CD4-positive, CD25-positive, alpha-beta regulatory T cell (primary cell): ENCODE data around the gene RECQL5. TPM values are rescaled to one million over a fixed set of nuclear protein-coding genes. Genes with fewer than 3 reads are reported as not detected.

Source experiments
- ATAC-seq, 2 donors: fragments of 150-1000 bp; cut with Tn5 transposase; one replicate each; pipeline ENCODE4 v1.10.0; 2021; ENCODE audit warnings: low read depth in 2 of 2, moderate number of reproducible peaks in 2 of 2, moderate library complexity in 1 of 2
- DNase-seq, 3 donors: peaks; one replicate each; pipeline versions ENCODE4 v3.0.0 to v3.0.0-alpha.2; 2012 to 2022; ENCODE audit warnings: mixed read lengths in 1 of 3
- H3K27ac ChIP-seq: one replicate; pipeline ENCODE4 v1.7.0; 2013; ENCODE audit warnings: mild to moderate bottlenecking, low read length; ENCODE audit not compliant: insufficient read depth, poor library complexity, severe bottlenecking
- H3K27me3 ChIP-seq: one replicate; pipeline ENCODE4 v1.7.0; 2013; ENCODE audit warnings: low read length; ENCODE audit not compliant: control insufficient read depth, insufficient read depth
- H3K36me3 ChIP-seq: one replicate; pipeline ENCODE4 v1.7.0; 2013; ENCODE audit warnings: mild to moderate bottlenecking, low read length, moderate library complexity; ENCODE audit not compliant: control insufficient read depth, insufficient read depth
- H3K4me1 ChIP-seq: 2 replicates; pipeline ENCODE4 v1.7.0; 2013; ENCODE audit warnings: mild to moderate bottlenecking, low read length; ENCODE audit not compliant: insufficient read depth, control insufficient read depth, poor library complexity, severe bottlenecking
- H3K4me3 ChIP-seq: one replicate; pipeline ENCODE4 v1.7.0; 2013; ENCODE audit warnings: low read depth, mild to moderate bottlenecking, low read length, moderate library complexity
- H3K9me3 ChIP-seq, 2 experiments: 1 replicate in 1 of 2; 2 replicates in 1 of 2; pipeline ENCODE4 v1.7.0; 2013; ENCODE audit warnings: low read length in 2 of 2, mild to moderate bottlenecking in 1 of 2, moderate library complexity in 1 of 2; ENCODE audit not compliant: control insufficient read depth in 2 of 2
- H3K27ac Mint-ChIP-seq, 3 donors: one replicate each; pipeline ENCODE4 v1.8.0; 2020 to 2022; ENCODE audit warnings: mild to moderate bottlenecking in 3 of 3, mixed read lengths in 3 of 3, moderate library complexity in 2 of 3
- H3K27me3 Mint-ChIP-seq: one replicate; pipeline ENCODE4 v1.8.0; 2022; ENCODE audit warnings: mild to moderate bottlenecking, mixed read lengths
- H3K36me3 Mint-ChIP-seq: one replicate; pipeline ENCODE4 v1.8.0; 2020; ENCODE audit warnings: mixed read lengths
- H3K4me1 Mint-ChIP-seq, 4 donors: one replicate each; pipeline ENCODE4 v1.8.0; 2020 to 2022; ENCODE audit warnings: mixed read lengths in 4 of 4, mild to moderate bottlenecking in 1 of 4
- H3K4me3 Mint-ChIP-seq, 4 donors: one replicate each; pipeline ENCODE4 v1.8.0; 2020 to 2022; ENCODE audit warnings: mild to moderate bottlenecking in 4 of 4, mixed read lengths in 4 of 4, moderate library complexity in 3 of 4
- H3K9me3 Mint-ChIP-seq, 7 donors: one replicate each; pipeline ENCODE4 v1.8.0; 2020 to 2022; ENCODE audit warnings: mixed read lengths in 7 of 7, mild to moderate bottlenecking in 3 of 7, moderate library complexity in 2 of 7
- polyA plus RNA-seq, 4 donors: library from polyadenylated mRNA; unstranded; fragments of 300-500 nt; fragmentation: Illumina TruSeq; gene quantifications; one replicate each; pipeline ENCODE4 v1.2.3, GENCODE V29; 2021
- total RNA-seq: library from RNA; stranded (reverse); gene quantifications from one replicate; pipeline ENCODE4 v1.2.3, GENCODE V29; 2022

Gene RECQL5
- total and polyA plus RNA-seq, 5 donors from 2014 or later = 8.7 to 25.5 (median 13.2) TPM

- no peak for DNase-seq
- no peak for ATAC-seq
- Mint-ChIP-seq H3K27ac (no peak overlapping the region), H3K36me3 (no peaks in the 10 kb centered on the region), H3K9me3 (no peaks in the 10 kb centered on the region), H3K4me3 (no peak overlapping the region), H3K27me3 (no peaks in the 10 kb centered on the region), H3K4me1 (peaks cover 0 to 2% (median 0%) of the 10 kb centered on the region in 4 donors)
- no peak overlapping the region for H3K27ac ChIP-seq
- no peaks in the 10 kb centered on the region for H3K36me3 ChIP-seq
- H3K9me3 ChIP-seq = no peaks in the 10 kb centered on the region
- H3K4me3 ChIP-seq = no peak overlapping the region
- H3K27me3 ChIP-seq = no peaks in the 10 kb centered on the region
- no peaks in the 10 kb centered on the region for H3K4me1 ChIP-seq
Measured at GRCh38 chr17:75610103-75610984, 56.6 kb downstream of the RECQL5 start.

DNA sequence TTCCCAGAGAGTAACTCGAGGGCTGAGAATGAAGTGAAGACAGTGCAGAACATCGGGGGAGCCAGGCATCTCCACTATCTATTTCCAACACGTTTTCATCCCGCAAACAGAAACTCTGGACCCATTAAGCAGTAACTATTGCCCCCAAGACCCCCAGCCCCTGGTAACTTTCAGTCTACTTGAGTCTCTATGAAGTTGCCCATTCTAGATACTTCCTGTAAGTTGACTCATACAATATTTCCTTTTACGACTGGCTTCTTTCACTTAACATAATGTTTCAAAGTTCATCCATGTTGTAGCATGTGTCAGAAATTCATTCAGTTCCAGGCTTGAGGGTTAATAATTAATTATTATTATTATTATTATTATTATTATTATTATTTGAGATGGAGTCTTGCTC, 59.9 kb downstream of the RECQL5 start:
- Histone ChIP-seq H3K4me3 (no peak overlapping the region), H3K9me3 (no peaks in the 10 kb centered on the region), H3K27ac (no peak overlapping the region), H3K36me3 (no peaks in the 10 kb centered on the region), H3K27me3 (no peaks in the 10 kb centered on the region), H3K4me1 (no peaks in the 10 kb centered on the region)
- H3K4me1 Mint-ChIP-seq = peaks cover 0 to 4% (median 0%) of the 10 kb centered on the region in 4 donors
- no peaks in the 10 kb centered on the region for H3K27me3 Mint-ChIP-seq
- H3K9me3 Mint-ChIP-seq = no peaks in the 10 kb centered on the region
- no peak overlapping the region for H3K4me3 Mint-ChIP-seq
- ATAC-seq = no peak
- no peak overlapping the region for H3K27ac Mint-ChIP-seq
- H3K36me3 Mint-ChIP-seq = no peaks in the 10 kb centered on the region
- DNase-seq = no peak

GRCh38 chr17:75605790-75606189, 61.2 kb downstream of the RECQL5 start:
- no peak for DNase-seq
- no peaks in the 10 kb centered on the region for H3K4me1 ChIP-seq
- H3K36me3 ChIP-seq = no peaks in the 10 kb centered on the region
- H3K27me3 ChIP-seq = no peaks in the 10 kb centered on the region
- Mint-ChIP-seq H3K4me3 (no peak overlapping the region), H3K27ac (peak overlapping the region in 1 of 3 donors; percentile 5), H3K4me1 (peaks cover 0 to 7% (median 0%) of the 10 kb centered on the region in 4 donors), H3K27me3 (no peaks in the 10 kb centered on the region), H3K36me3 (no peaks in the 10 kb centered on the region), H3K9me3 (no peaks in the 10 kb centered on the region)
- H3K4me3 ChIP-seq = no peak overlapping the region
- ATAC-seq = no peak
- no peaks in the 10 kb centered on the region for H3K9me3 ChIP-seq
- no peak overlapping the region for H3K27ac ChIP-seq

- Histone ChIP-seq H3K27ac (no peak overlapping the region), H3K36me3 (no peaks in the 10 kb centered on the region), H3K27me3 (no peaks in the 10 kb centered on the region), H3K4me3 (no peak overlapping the region), H3K9me3 (no peaks in the 10 kb centered on the region), H3K4me1 (no peaks in the 10 kb centered on the region)
- Mint-ChIP-seq H3K4me1 (peaks cover 0 to 7% (median 0%) of the 10 kb centered on the region in 4 donors), H3K27ac (no peak overlapping the region), H3K4me3 (no peak overlapping the region), H3K27me3 (no peaks in the 10 kb centered on the region), H3K36me3 (no peaks in the 10 kb centered on the region), H3K9me3 (no peaks in the 10 kb centered on the region)
- ATAC-seq = no peak
- DNase-seq = no peak
Measured at GRCh38 chr17:75604034-75604695, 62.8 kb downstream of the RECQL5 start.

DNA sequence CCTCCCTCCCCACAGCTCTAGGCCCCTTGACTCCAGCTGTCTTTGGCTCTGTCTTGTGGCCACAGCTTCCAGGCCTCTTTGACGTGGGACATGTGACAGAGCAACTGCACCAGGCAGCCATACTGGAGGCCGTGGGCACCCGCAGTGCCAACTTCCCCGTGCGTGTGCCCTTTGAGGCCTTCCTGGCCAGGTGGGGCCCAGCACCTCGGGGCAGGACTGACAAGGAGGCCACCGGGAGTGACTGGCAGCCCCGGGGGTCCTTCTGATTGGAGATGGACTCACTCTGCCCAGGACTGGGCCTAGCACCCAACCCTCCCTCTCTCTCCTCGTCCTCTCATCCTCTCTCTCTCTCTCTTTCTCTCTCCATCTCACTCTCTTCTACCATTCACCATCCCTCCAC, 63.8 kb downstream of the RECQL5 start:
- Mint-ChIP-seq H3K4me3 (no peak overlapping the region), H3K27ac (no peak overlapping the region), H3K36me3 (no peaks in the 10 kb centered on the region), H3K9me3 (no peaks in the 10 kb centered on the region), H3K4me1 (peaks cover 0 to 7% (median 0%) of the 10 kb centered on the region in 4 donors), H3K27me3 (no peaks in the 10 kb centered on the region)
- no peaks in the 10 kb centered on the region for H3K36me3 ChIP-seq
- H3K27me3 ChIP-seq = no peaks in the 10 kb centered on the region
- DNase-seq = no peak
- no peak overlapping the region for H3K27ac ChIP-seq
- no peaks in the 10 kb centered on the region for H3K9me3 ChIP-seq
- no peak for ATAC-seq
- H3K4me1 ChIP-seq = no peaks in the 10 kb centered on the region
- no peak overlapping the region for H3K4me3 ChIP-seq

GRCh38 chr17:75602644-75603043, 64.3 kb downstream of the RECQL5 start:
- Mint-ChIP-seq H3K4me3 (no peak overlapping the region), H3K27ac (no peak overlapping the region), H3K4me1 (peaks cover 0 to 7% (median 0%) of the 10 kb centered on the region in 4 donors), H3K36me3 (no peaks in the 10 kb centered on the region), H3K27me3 (no peaks in the 10 kb centered on the region), H3K9me3 (no peaks in the 10 kb centered on the region)
- no peak for ATAC-seq
- Histone ChIP-seq H3K9me3 (no peaks in the 10 kb centered on the region), H3K27ac (no peak overlapping the region), H3K36me3 (no peaks in the 10 kb centered on the region), H3K4me1 (no peaks in the 10 kb centered on the region), H3K4me3 (no peak overlapping the region), H3K27me3 (no peaks in the 10 kb centered on the region)
- DNase-seq = no peak

- ATAC-seq = peak; percentile 62 to 68
- Histone ChIP-seq H3K9me3 (no peaks in the 10 kb centered on the region), H3K36me3 (no peaks in the 10 kb centered on the region), H3K4me1 (no peaks in the 10 kb centered on the region), H3K27ac (no peak overlapping the region), H3K4me3 (no peak overlapping the region), H3K27me3 (no peaks in the 10 kb centered on the region)
- no peaks in the 10 kb centered on the region for H3K36me3 Mint-ChIP-seq
- no peak overlapping the region for H3K27ac Mint-ChIP-seq
- no peaks in the 10 kb centered on the region for H3K27me3 Mint-ChIP-seq
- peaks cover 0 to 5% (median 0%) of the 10 kb centered on the region in 4 donors for H3K4me1 Mint-ChIP-seq
- no peak overlapping the region for H3K4me3 Mint-ChIP-seq
- no peaks in the 10 kb centered on the region for H3K9me3 Mint-ChIP-seq
- DNase-seq = peak; percentile 28 to 47 (median 45)
Measured at GRCh38 chr17:75601057-75601987, 65.6 kb downstream of the RECQL5 start.
